ENCODE measurements around the gene TOB1.

DNA sequence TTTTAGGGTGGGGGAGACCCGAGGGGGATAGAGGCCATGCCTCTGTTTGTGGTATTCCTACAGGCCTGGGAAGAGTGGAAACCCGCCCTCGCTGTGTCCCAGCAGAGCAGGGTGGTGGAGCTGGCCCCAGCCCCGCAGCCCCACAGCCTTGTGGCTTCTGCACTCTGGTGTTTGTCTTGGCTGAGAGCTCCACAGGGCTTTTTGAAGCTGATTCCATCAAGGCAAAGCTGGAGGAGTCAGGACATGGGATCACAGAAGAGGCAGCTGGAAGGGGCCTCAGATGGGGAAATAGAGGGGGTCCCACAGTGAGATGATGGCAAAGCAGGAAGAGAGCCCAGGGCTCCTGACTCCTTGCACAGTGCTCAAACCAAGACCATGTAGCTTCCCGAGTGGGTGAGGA lies 35.8 kb downstream of the TOB1 start:
- TF ChIP-seq, protein P1, sequence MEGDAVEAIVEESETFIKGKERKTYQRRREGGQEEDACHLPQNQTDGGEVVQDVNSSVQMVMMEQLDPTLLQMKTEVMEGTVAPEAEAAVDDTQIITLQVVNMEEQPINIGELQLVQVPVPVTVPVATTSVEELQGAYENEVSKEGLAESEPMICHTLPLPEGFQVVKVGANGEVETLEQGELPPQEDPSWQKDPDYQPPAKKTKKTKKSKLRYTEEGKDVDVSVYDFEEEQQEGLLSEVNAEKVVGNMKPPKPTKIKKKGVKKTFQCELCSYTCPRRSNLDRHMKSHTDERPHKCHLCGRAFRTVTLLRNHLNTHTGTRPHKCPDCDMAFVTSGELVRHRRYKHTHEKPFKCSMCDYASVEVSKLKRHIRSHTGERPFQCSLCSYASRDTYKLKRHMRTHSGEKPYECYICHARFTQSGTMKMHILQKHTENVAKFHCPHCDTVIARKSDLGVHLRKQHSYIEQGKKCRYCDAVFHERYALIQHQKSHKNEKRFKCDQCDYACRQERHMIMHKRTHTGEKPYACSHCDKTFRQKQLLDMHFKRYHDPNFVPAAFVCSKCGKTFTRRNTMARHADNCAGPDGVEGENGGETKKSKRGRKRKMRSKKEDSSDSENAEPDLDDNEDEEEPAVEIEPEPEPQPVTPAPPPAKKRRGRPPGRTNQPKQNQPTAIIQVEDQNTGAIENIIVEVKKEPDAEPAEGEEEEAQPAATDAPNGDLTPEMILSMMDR (conservative IDR thresholded peaks at IDR 0.05; ENCODE audit: low read depth, low read length), result no peak
- TF ChIP-seq CHD1 (IDR thresholded peaks at IDR 0.05; ENCODE audit: low read depth, low read length) (no peak), FOS (IDR thresholded peaks at IDR 0.05; ENCODE audit: low read depth, low read length) (no peak), MXI1 (IDR thresholded peaks at IDR 0.05; ENCODE audit: borderline replicate concordance, low read depth, low read length) (no peak), BHLHE40 (IDR thresholded peaks at IDR 0.05; ENCODE audit: low read depth, low read length) (no peak)
